ENCODE measurements around the gene MELTF.

The MELTF gene

GRCh38 chr3:196996454-196997265 is 33.0 kb downstream of the MELTF start:
- no peak for TF ChIP-seq CTCF (IDR thresholded peaks at IDR 0.05; ENCODE audit: borderline replicate concordance, insufficient read depth, low read depth, low read length)
- H3K4me3 ChIP-seq (ENCODE audit: low read depth, low read length), result no peak overlapping the region

DNA sequence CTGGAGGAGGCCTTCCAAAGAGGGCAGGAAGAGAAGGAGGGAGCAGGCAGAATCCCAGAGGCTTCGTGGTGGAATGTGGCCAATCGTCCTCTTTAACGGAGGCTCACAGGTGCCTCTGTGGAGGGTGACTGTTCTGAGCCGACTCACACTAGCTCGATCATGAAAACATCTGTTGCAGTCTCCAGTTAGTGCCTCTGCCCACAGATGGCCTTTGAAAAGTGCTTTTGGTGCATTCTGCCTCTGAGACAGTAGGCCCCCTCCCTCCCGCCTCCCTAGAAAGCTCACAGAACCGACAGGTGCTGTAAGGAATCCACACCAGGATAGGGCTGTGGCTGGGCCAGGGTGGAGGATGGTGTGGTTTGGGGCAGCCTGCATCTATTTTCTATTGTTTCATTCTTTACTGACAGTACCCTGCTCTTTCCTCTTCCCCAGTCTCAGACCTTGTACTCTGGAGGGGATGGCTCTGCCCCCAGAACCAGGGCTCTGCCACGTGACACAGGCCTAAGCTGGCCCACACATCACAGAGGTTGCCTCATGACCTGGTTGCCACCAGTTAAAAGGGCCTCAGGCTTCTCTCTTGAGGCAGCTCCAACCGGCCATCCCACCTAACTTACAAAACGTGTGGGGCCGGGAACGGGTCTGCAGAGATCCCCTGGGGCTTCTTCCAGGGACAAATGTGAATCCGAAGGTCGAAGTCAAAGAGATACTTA is 33.8 kb downstream of the MELTF start:
- no peak for TF ChIP-seq CTCF (IDR thresholded peaks at IDR 0.05; ENCODE audit: borderline replicate concordance, insufficient read depth, low read depth, low read length)
- H3K4me3 ChIP-seq (ENCODE audit: low read depth, low read length), result no peak overlapping the region

DNA sequence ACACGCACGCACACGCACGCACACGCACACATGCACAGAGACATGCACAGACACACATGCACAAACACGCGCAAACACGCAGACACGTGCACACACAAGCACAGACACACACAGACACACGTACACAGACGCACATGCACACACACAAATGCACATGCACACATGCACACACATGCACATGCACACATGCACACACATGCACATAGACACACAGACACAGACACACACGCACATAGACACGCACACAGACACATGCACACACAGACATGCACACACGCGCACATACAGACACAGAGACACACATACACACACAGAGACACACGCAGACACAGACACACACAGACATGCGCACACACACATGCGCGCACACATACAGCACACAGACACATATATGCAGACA is 34.6 kb downstream of the MELTF start:
- no peak for TF ChIP-seq CTCF (IDR thresholded peaks at IDR 0.05; ENCODE audit: borderline replicate concordance, insufficient read depth, low read depth, low read length)

GRCh38 chr3:196994056-196994455 is 35.6 kb downstream of the MELTF start:
- no peak overlapping the region for H3K4me3 ChIP-seq (ENCODE audit: low read depth, low read length)
- TF ChIP-seq CTCF (IDR thresholded peaks at IDR 0.05; ENCODE audit: borderline replicate concordance, insufficient read depth, low read depth, low read length), result no peak

More for the DNA sequence above, 34.6 kb downstream of the MELTF start:
- H3K4me3 ChIP-seq (ENCODE audit: low read depth, low read length), result no peak overlapping the region

DNA sequence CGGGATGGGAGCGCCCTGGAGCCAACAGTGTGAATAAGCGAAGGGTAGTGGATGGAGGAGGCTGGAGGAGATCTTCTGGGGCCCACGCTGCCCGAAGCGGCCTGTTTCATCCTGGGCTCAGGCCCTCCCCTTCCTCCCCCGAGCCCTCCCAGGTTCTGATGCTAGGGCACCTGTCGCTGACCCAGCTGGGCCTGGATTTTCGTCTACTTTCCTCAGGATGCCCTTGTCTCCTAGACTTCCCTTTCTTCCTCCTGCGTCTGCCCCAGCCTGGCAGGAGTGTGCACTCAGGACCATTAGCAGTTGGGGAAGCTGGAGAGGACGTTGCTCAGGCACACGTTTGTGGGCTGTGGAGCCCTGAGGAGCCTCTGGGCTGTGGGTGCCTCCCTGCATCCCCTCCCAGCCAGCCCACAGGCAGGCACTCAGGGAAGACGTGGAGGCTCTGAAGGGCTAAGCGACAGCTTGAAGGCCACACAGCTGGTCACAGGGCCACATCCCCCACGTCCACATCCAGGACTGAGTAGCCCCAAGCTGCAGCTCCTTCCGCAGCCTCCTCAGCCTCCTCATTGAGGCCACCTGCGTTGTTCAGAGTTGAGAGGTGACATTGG is 37.1 kb downstream of the MELTF start:
- no peak overlapping the region for H3K4me3 ChIP-seq (ENCODE audit: low read depth, low read length)
- TF ChIP-seq CTCF (IDR thresholded peaks at IDR 0.05; ENCODE audit: borderline replicate concordance, insufficient read depth, low read depth, low read length), result no peak

DNA sequence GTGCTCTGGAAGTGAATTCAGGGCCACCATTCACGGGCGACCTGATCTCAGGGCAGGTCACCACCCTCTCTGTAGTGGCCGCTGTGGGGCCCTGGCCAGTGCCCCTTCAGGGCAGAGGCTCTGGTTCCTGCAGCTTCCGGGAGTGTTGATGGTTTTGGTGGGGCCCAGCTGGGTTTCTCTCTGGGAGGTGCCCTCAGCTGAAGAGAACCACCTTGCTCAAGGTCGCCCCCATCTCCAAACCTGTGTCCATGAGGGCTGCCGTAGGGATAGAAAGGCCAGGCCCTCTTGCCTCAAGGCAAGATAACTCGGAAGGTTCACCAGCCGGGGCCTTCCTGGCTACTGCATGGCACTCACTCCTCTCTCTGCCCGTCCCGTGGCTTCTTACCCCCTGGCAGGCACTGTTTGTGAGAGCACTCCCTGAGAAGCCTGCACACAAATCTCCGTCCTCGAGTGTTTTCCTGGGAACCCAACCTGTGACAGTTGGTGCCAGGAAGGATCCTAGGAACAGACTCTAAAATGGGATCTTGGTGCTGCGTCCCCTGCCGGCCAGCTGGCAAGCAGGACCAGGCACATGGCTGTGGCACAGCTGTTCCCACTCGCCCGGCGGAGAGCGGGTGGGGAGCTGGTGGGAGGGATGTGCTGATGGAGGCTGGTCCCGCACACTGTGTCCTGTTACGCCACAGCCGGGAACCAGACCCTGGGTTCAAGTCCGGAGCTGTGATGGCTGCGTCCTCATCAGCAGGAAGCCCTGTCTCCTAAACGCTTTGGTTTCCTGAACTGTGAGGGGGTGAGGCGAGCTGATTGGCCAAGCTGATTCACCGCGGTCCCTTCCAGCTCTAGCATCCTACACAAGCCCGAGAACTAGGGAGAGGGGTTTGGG is 37.8 kb downstream of the MELTF start:
- no peak for TF ChIP-seq CTCF (IDR thresholded peaks at IDR 0.05; ENCODE audit: borderline replicate concordance, insufficient read depth, low read depth, low read length)
- H3K4me3 ChIP-seq (ENCODE audit: low read depth, low read length), result no peak overlapping the region
